Neural cell (in vitro differentiated cells): ENCODE data around the gene PGLYRP4. TPM values are rescaled to one million over a fixed set of nuclear protein-coding genes. Genes with fewer than 3 reads are reported as not detected.

Experiments
- H2AFZ ChIP-seq: fragments of 200-600, 300-800 bp; sonication (generic), shearing (Covaris generic); 2 replicates; pipeline ENCODE4 v1.6.0; 2014; ENCODE audit warnings: low read depth, mild to moderate bottlenecking, antibody characterized with exemption, low read length, moderate library complexity
- H3F3A ChIP-seq: fragments of 200-600 bp; shearing (Covaris generic); 2 replicates; pipeline ENCODE4 v1.6.1; 2016; ENCODE audit warnings: mild to moderate bottlenecking, moderate library complexity, mixed read lengths, antibody characterized with exemption, low read length; ENCODE audit not compliant: insufficient read depth, poor library complexity, severe bottlenecking
- H3K27ac ChIP-seq: fragments of 200-600, 300-800 bp; sonication (generic), shearing (Covaris generic); 2 replicates; pipeline ENCODE4 v1.5.1; 2014; ENCODE audit warnings: mild to moderate bottlenecking, low read length, moderate library complexity
- H3K27me3 ChIP-seq: fragments of 300-800, 200-600 bp; sonication (generic), shearing (Covaris generic); 2 replicates; pipeline ENCODE4 v1.6.0; 2014; ENCODE audit warnings: mild to moderate bottlenecking, low read depth, low read length, moderate library complexity; ENCODE audit not compliant: insufficient read depth
- H3K36me3 ChIP-seq: fragments of 300-800, 200-600 bp; sonication (generic), shearing (Covaris generic); 2 replicates; pipeline ENCODE4 v1.5.1; 2014; ENCODE audit warnings: mild to moderate bottlenecking, antibody characterized with exemption, low read length, moderate library complexity; ENCODE audit not compliant: insufficient read depth
- H3K4me2 ChIP-seq: fragments of 300-800, 200-600 bp; sonication (generic), shearing (Covaris generic); 2 replicates; pipeline ENCODE4 v1.6.0; 2014; ENCODE audit warnings: mild to moderate bottlenecking, low read length
- H3K4me3 ChIP-seq: fragments of 300-800, 200-600 bp; sonication (generic), shearing (Covaris generic); 2 replicates; pipeline ENCODE4 v1.5.1; 2014; ENCODE audit warnings: mild to moderate bottlenecking, low read length, moderate library complexity
- H3K79me2 ChIP-seq: fragments of 200-600 bp; shearing (Covaris generic); replicated peaks from 2 replicates; pipeline ENCODE4 v1.6.0; 2014; ENCODE audit warnings: mild to moderate bottlenecking, low read length, moderate library complexity; ENCODE audit not compliant: insufficient read depth
- H3K9ac ChIP-seq: fragments of 300-800, 200-600 bp; sonication (generic), shearing (Covaris generic); 2 replicates; pipeline ENCODE4 v1.6.1; 2016; ENCODE audit warnings: mild to moderate bottlenecking, low read length, mixed read lengths
- H3K9me2 ChIP-seq: fragments of 200-600 bp; shearing (Covaris generic); 2 replicates; pipeline ENCODE4 v1.6.1; 2016; ENCODE audit warnings: mild to moderate bottlenecking, low read length, mixed read lengths; ENCODE audit not compliant: insufficient read depth
- H3K9me3 ChIP-seq: fragments of 200-600, 300-800 bp; sonication (generic), shearing (Covaris generic); 2 replicates; pipeline ENCODE4 v1.6.1; 2016; ENCODE audit warnings: mild to moderate bottlenecking, mixed run types, low read length, moderate library complexity, mixed read lengths
- H4K20me1 ChIP-seq: fragments of 200-600 bp; shearing (Covaris generic); 2 replicates; pipeline ENCODE4 v1.6.1; 2016; ENCODE audit warnings: mild to moderate bottlenecking, mixed run types; ENCODE audit not compliant: insufficient read depth
- CTCF ChIP-seq: fragments of 450-650 bp; IDR thresholded peaks from 2 replicates; pipeline ENCODE4 v1.5.1; 2014; ENCODE audit warnings: antibody characterized with exemption, mild to moderate bottlenecking, moderate library complexity; ENCODE audit not compliant: poor library complexity, severe bottlenecking
- EP300 ChIP-seq: fragments of 450-650 bp; conservative IDR thresholded peaks from 2 replicates; pipeline ENCODE4 v1.6.1; 2014; ENCODE audit warnings: antibody characterized with exemption, mild to moderate bottlenecking, moderate library complexity; ENCODE audit not compliant: poor library complexity, severe bottlenecking
- EZH2 ChIP-seq: fragments of 200-600, 300-800 bp; shearing (Covaris generic), sonication (generic); IDR thresholded peaks from 2 replicates; pipeline ENCODE4 v1.6.1; 2014; ENCODE audit warnings: antibody characterized with exemption, low read length, borderline replicate concordance, mild to moderate bottlenecking; ENCODE audit not compliant: insufficient read depth, poor library complexity, severe bottlenecking
- MXI1 ChIP-seq: fragments of 450-650 bp; conservative IDR thresholded peaks from 2 replicates; pipeline ENCODE4 v1.6.1; 2014; ENCODE audit warnings: antibody characterized with exemption, mild to moderate bottlenecking; ENCODE audit not compliant: poor library complexity, severe bottlenecking
- POLR2AphosphoS5 ChIP-seq: IDR thresholded peaks from 2 replicates; pipeline ENCODE4 v1.6.1; 2012
- RAD21 ChIP-seq: fragments of 450-650 bp; conservative IDR thresholded peaks from 2 replicates; pipeline ENCODE4 v1.6.1; 2014; ENCODE audit warnings: antibody characterized with exemption, mild to moderate bottlenecking, moderate library complexity
- REST ChIP-seq: IDR thresholded peaks from 2 replicates; pipeline ENCODE4 v1.6.1; 2012; ENCODE audit warnings: borderline replicate concordance
- SMC3 ChIP-seq: fragments of 450-650 bp; conservative IDR thresholded peaks from 2 replicates; pipeline ENCODE4 v1.6.1; 2014; ENCODE audit warnings: antibody characterized with exemption, mild to moderate bottlenecking, moderate library complexity; ENCODE audit not compliant: poor library complexity
- TAF1 ChIP-seq: IDR thresholded peaks from 2 replicates; pipeline ENCODE4 v1.6.1; 2012; ENCODE audit warnings: low read depth
- polyA plus RNA-seq: library from polyadenylated mRNA; depleted of rRNA; stranded (reverse); fragments of >200 nt; gene quantifications from 2 replicates; pipeline ENCODE4 v1.2.3, GENCODE V29; 2014

Gene PGLYRP4
- polyA plus RNA-seq, 1 donor from 2014 or later, result not detected

GRCh38 chr1:153368495-153368894, 19.9 kb upstream of the PGLYRP4 start:
- Histone ChIP-seq H3F3A (no peaks in the 10 kb centered on the region), H3K9me2 (no peaks in the 10 kb centered on the region), H3K27ac (no peak overlapping the region), H3K79me2 (no peaks in the 10 kb centered on the region), H2AFZ (no peak overlapping the region), H3K9me3 (no peaks in the 10 kb centered on the region), H3K36me3 (no peaks in the 10 kb centered on the region), H3K9ac (no peak overlapping the region), H3K27me3 (no peaks in the 10 kb centered on the region), H3K4me3 (no peak overlapping the region), H4K20me1 (no peaks in the 10 kb centered on the region), H3K4me2 (no peak overlapping the region)
- no peak for TF ChIP-seq EZH2

GRCh38 chr1:153367090-153367489, 18.4 kb upstream of the PGLYRP4 start:
- Histone ChIP-seq H3K4me2 (no peak overlapping the region), H3K9me2 (no peaks in the 10 kb centered on the region), H4K20me1 (no peaks in the 10 kb centered on the region), H3K9me3 (no peaks in the 10 kb centered on the region), H3K36me3 (no peaks in the 10 kb centered on the region), H3K27ac (no peak overlapping the region), H3F3A (no peaks in the 10 kb centered on the region), H3K9ac (no peak overlapping the region), H2AFZ (no peak overlapping the region), H3K4me3 (no peak overlapping the region), H3K79me2 (no peaks in the 10 kb centered on the region), H3K27me3 (no peaks in the 10 kb centered on the region)
- TF ChIP-seq TAF1, result no peak
- TF ChIP-seq CTCF, result no peak
- TF ChIP-seq REST, result no peak

GRCh38 chr1:153366261-153366660, 17.6 kb upstream of the PGLYRP4 start:
- Histone ChIP-seq H3K79me2 (no peaks in the 10 kb centered on the region), H2AFZ (no peak overlapping the region), H3K4me3 (no peak overlapping the region), H3K9ac (no peak overlapping the region), H3K4me2 (no peak overlapping the region), H3K9me2 (no peaks in the 10 kb centered on the region), H3K27ac (no peak overlapping the region), H3K9me3 (no peaks in the 10 kb centered on the region), H4K20me1 (no peaks in the 10 kb centered on the region), H3F3A (no peaks in the 10 kb centered on the region), H3K36me3 (no peaks in the 10 kb centered on the region), H3K27me3 (no peaks in the 10 kb centered on the region)
- TF ChIP-seq SMC3, result no peak
- TF ChIP-seq EP300, result no peak
- TF ChIP-seq CTCF, result no peak
- no peak for TF ChIP-seq RAD21
- no peak for TF ChIP-seq EZH2
- no peak for TF ChIP-seq POLR2AphosphoS5
- TF ChIP-seq TAF1, result no peak
- no peak for TF ChIP-seq REST
- no peak for TF ChIP-seq MXI1
